Fibroblast of skin of back (primary cell): ENCODE data around the gene PDF. TPM values are rescaled to one million over a fixed set of nuclear protein-coding genes. Genes with fewer than 3 reads are reported as not detected.
A peak's percentile ranks its signal among the peaks of the same experiment; 100 is the strongest.
"Not testable (repeated sequence)": the region's sequence is repeated elsewhere in the genome, so short reads cannot be mapped to it uniquely, and the experiment has no call there.

Experiments
- DNase-seq: peaks from one replicate; pipeline ENCODE4 v3.0.0-alpha.2; 2013
- polyA plus RNA-seq, 2 experiments: library from polyadenylated mRNA; unstranded; fragments of 120-200 nt; gene quantifications; one replicate each; pipeline ENCODE4 v1.2.1, GENCODE V29; 2013; ENCODE audit not compliant: insufficient read length in 2 of 2

Gene PDF
- polyA plus RNA-seq (2013, experiment 1 of 2; ENCODE audit: insufficient read length), result 6.8 TPM
- polyA plus RNA-seq (2013, experiment 2 of 2; ENCODE audit: insufficient read length), result 2.5 TPM

GRCh38 chr16:69330286-69331109 is at the start of gene PDF:
TSS of gene PDF (minus strand) at chr16:69330588. CDS start at chr16:69330570, 18 bp downstream.
- peak; percentile 94 for DNase-seq

- DNase-seq, result peak; percentile 22
Measured at GRCh38 chr16:69378760-69379159, 48.4 kb upstream of the PDF start.

- no peak for DNase-seq
Measured at GRCh38 chr16:69378036-69378435, 47.6 kb upstream of the PDF start.

GRCh38 chr16:69376393-69377059 is 46.1 kb upstream of the PDF start:
- no peak for DNase-seq

GRCh38 chr16:69373019-69373418 is 42.6 kb upstream of the PDF start:
- DNase-seq, result no peak

GRCh38 chr16:69371564-69371963 is 41.2 kb upstream of the PDF start:
- DNase-seq, result no peak

- no peak for DNase-seq
Measured at GRCh38 chr16:69368866-69369265, 38.5 kb upstream of the PDF start.

- no peak for DNase-seq
Measured at GRCh38 chr16:69367980-69368379, 37.6 kb upstream of the PDF start.

GRCh38 chr16:69366431-69366830 is 36.0 kb upstream of the PDF start:
- no peak for DNase-seq

GRCh38 chr16:69365901-69366300 is 35.5 kb upstream of the PDF start:
- DNase-seq, result no peak

- no peak for DNase-seq
Measured at GRCh38 chr16:69364088-69364487, 33.7 kb upstream of the PDF start.

- no peak for DNase-seq
Measured at GRCh38 chr16:69363281-69363717, 32.9 kb upstream of the PDF start.

GRCh38 chr16:69360070-69360469 is 29.7 kb upstream of the PDF start:
- DNase-seq, result not testable (repeated sequence)

GRCh38 chr16:69351309-69352027 is 21.1 kb upstream of the PDF start, which contains the start of gene TMED6:
TSS of gene TMED6 (minus strand) at chr16:69351786. CDS start at chr16:69351753, 33 bp downstream.
- DNase-seq, result no peak

- DNase-seq, result no peak
Measured at GRCh38 chr16:69350536-69351133, 20.2 kb upstream of the PDF start.

- DNase-seq, result no peak
Measured at GRCh38 chr16:69349536-69349935, 19.1 kb upstream of the PDF start.

GRCh38 chr16:69348222-69348621 is 17.8 kb upstream of the PDF start:
- no peak for DNase-seq

GRCh38 chr16:69346683-69347082 is 16.3 kb upstream of the PDF start:
- DNase-seq, result no peak

GRCh38 chr16:69345923-69346322 is 15.5 kb upstream of the PDF start:
- no peak for DNase-seq

- no peak for DNase-seq
Measured at GRCh38 chr16:69344171-69344570, 13.8 kb upstream of the PDF start.

GRCh38 chr16:69340095-69340644 is 9.8 kb upstream of the PDF start:
- DNase-seq, result peak; percentile 5
